NK-92 (cell line): ENCODE results near the gene CHST6.
"Not testable (repeated sequence)": the region's sequence is repeated elsewhere in the genome, so short reads cannot be mapped to it uniquely, and the experiment has no call there.

ENCODE experiments used
- DNase-seq: peaks from one replicate; lab custom pipeline; 2025; ENCODE audit not compliant: unreplicated experiment; lab: John Stamatoyannopoulos, UW

The CHST6 gene

DNA sequence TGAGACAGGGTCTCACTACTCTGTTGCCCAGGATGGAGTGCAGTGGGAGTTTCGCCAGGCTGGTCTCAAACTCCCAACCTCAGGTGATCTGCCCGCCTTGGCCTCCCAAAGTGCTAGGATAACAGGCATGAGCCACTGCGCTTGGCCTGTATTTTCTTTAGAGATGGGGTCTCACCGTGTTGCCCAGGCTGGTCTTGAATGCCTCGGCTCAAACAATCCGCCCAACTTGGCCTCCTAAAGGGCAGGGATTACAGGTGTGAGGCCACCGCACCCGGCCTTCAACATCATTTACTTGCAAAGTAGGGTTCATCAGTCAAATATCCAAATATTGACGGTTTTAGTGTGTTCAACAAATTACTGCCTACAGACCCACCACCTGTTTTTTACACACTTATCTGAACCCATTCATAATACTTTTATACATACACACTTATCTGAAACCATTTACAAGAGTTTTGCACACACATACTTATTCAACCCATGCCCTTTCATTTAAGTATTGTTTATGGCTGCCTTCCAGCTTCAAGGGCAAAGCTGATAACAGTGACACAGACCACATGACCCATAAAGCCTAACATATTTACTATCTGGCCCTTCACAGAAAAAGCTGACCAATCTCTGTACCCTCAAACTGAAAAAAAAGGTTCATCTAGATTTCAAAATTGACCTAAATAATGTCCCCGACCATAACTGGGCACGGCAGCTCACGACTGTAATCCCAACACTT, 42.6 kb downstream of the CHST6 start:
- DNase-seq, result no peak

DNA sequence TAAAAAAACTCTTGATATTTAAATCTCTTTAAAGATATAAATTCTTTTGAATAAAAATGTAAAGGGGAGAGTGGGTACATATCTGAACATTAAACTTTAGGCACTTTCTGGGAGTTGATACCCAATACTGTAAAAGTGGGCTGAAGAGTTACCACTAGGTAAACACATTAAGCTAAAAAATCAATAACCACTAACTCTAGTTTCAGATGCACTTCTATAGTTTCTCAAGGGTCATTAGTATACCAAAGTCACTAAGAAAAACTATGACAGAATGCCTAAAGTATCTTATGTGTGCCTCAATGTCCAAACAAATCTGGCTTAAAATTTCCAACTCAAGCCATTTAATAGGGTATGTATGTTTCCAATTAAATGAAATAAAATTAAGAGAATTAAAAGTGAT, 48.8 kb downstream of the CHST6 start:
- no peak for DNase-seq

DNA sequence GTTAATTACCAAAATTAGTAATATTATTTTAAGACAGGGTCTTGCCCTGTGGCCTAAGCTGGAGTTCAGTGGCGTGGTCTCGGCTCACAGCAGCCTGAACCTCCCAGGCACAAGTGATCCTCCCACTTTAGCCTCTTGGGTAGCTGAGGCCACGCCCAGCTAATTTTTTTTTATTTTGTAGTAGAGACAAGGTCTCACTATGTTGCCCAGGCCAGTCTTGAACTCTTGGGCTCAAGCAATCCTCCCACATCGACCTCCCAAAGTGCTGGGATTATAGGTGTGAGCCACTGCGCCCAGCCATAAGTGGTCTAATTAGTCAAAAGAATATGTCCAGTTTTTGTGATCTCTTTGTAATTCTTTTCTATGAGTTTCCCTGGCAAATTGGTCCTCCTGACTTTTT, 49.9 kb downstream of the CHST6 start:
- DNase-seq, result no peak

DNA sequence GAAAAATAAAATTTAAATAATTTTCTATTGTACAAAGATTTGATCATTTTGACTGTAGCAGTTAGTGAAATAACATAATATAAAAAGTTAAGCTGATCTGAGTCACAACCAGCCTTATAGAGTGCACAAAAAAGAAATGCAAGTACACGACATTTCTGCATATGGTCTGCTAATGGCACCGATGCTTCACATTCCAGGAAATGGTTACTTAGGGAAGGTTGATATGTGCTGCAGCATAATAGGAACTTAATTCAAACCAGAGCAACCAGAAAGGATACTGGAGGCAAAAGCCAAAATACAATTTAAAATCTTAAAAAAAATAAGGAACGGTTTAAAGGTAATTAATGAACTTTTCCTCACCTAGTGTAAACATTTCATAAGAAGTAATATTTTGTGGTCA, 51.9 kb downstream of the CHST6 start:
- no peak for DNase-seq

- DNase-seq, result no peak
These were observed 61.4 kb downstream of the CHST6 start for GRCh38 chr16:75433732-75434413.

- DNase-seq, result peak; percentile 46
These were observed 62.2 kb downstream of the CHST6 start, which contains the start of gene CFDP1 for GRCh38 chr16:75432828-75433731. Gene CFDP1, minus strand, starts transcription at chr16:75433503. Its CDS starts 151 bp downstream, at chr16:75433352.

DNA sequence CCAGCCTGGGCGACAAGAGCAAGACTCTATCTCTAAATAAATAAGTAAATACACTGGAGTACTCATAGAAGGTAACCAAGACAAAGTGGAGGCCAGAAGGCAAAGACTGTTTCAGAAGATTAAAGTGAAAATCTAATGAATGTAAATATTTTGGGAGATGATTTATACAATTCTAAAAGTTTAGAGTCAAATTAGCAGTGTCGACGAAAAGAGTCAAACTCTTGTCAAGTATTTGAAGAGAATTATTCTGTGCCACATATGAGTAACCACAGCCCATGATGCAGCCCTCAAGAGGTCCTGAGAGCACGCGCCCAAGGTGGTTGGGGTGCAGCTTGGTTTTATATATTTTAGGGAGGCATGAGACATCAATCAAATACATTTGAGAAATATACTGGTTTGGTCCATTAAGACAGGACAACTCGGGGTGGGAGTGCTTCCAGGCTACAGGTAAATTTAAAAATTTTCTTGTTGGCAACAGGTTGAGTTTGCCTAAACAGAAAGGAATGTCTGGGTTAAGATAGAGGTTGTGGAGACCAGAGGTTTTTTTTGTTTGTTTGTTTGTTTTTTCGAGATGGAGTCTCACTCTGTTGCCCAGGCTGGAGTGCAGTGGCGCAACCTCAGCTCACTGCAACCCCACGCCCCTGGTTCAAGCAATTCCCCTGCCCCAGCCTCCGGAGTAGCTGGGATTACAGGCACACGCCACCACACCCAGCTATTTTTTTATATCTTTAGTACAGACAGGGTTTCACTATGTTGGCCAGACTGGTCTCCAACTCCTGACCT, 65.4 kb downstream of the CHST6 start:
- DNase-seq, result no peak

GRCh38 chr16:75426524-75426923, 68.7 kb downstream of the CHST6 start:
- DNase-seq, result not testable (repeated sequence)

DNA sequence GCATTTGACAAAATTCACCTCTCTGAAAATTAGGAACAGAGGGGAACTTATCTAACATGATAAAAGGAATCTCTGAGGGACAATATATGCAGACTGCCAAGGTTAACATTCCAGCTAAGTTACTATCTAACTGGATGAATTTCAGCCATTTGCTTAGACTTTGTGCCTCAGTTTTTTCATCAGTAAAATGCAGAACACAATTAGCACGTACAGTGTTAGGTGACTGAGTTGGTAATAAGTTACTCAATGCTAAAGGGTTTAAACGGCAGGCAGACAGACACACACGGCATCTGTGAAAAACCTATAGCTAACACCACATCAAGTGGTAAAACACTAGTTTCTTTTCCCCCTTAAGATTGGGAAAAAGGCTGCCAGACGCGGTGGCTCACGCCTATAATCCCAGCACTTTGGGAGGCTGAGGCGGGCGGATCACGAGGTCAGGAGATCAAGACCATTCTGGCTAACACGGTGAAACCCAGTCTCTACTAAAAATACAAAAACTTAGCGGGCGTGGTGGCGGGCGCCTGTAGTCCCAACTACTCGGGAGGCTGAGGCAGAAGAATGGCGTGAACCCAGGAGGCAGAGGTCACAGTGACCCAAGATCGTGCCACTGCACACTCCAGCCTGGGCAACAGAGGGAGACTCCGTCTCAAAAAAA, 71.0 kb downstream of the CHST6 start:
- not testable (repeated sequence) for DNase-seq

- DNase-seq, result no peak
These were observed 71.5 kb downstream of the CHST6 start for GRCh38 chr16:75423723-75424104.
